WTC11 (cell line): ENCODE results near the gene TEX52. TPM values are rescaled to one million over a fixed set of nuclear protein-coding genes. Genes with fewer than 3 reads are reported as not detected.

Source experiments
- ATAC-seq: fragments of 200-7000 bp; cut with Tn5 transposase; 2 replicates; pipeline ENCODE4 v1.10.0; 2021; ENCODE audit warnings: mild to moderate bottlenecking, moderate library complexity
- CTCF ChIA-PET: fragments of 300-600 bp; sonication (Branson Sonifier 250); formaldehyde crosslinking; loops from one replicate; lab custom pipeline; 2021; ENCODE audit warnings: antibody characterized with exemption; lab: Charles Lee
- POLR2A ChIA-PET: fragments of 350-600 bp; sonication (Branson Sonifier 250); formaldehyde crosslinking; loops from one replicate; lab custom pipeline; 2021; ENCODE audit warnings: antibody characterized with exemption; lab: Charles Lee
- DNase-seq: peaks from one replicate; pipeline ENCODE4 v3.0.0; 2021; ENCODE audit warnings: low spot score
- H3K27ac Mint-ChIP-seq: 2 replicates; pipeline ENCODE4 v1.8.0; 2021; ENCODE audit warnings: mixed read lengths
- H3K27me3 Mint-ChIP-seq: 2 replicates; pipeline ENCODE4 v1.8.0; 2021; ENCODE audit warnings: low read depth, mild to moderate bottlenecking, moderate library complexity, mixed read lengths
- H3K36me3 Mint-ChIP-seq: 2 replicates; pipeline ENCODE4 v1.8.0; 2021; ENCODE audit warnings: mixed read lengths
- H3K4me1 Mint-ChIP-seq: 2 replicates; pipeline ENCODE4 v1.8.0; 2022; ENCODE audit warnings: mixed read lengths
- H3K4me3 Mint-ChIP-seq: 2 replicates; pipeline ENCODE4 v1.8.0; 2021; ENCODE audit warnings: mild to moderate bottlenecking, moderate library complexity, mixed read lengths
- H3K9me3 Mint-ChIP-seq: 2 replicates; pipeline ENCODE4 v1.8.0; 2021; ENCODE audit warnings: mixed read lengths
- ATF1 ChIP-seq: sonication (generic); formaldehyde crosslinking; IDR thresholded peaks from 2 replicates; pipeline ENCODE4 v1.8.1; 2023; ENCODE audit warnings: mild to moderate bottlenecking, moderate library complexity, missing genetic modification reagents
- ESRRA ChIP-seq: sonication (generic); formaldehyde crosslinking; IDR thresholded peaks from 2 replicates; pipeline ENCODE4 v1.8.1; 2022; ENCODE audit warnings: mild to moderate bottlenecking, missing genetic modification reagents, borderline replicate concordance
- NFE2L1 ChIP-seq: sonication (generic); formaldehyde crosslinking; IDR thresholded peaks from 2 replicates; pipeline ENCODE4 v1.8.1; 2023; ENCODE audit warnings: missing genetic modification reagents
- OVOL2 ChIP-seq: fragments of 250-450 bp; sonication (Bioruptor Pico); IDR thresholded peaks from 2 replicates; pipeline ENCODE4 v1.9.0; 2021; ENCODE audit warnings: mild to moderate bottlenecking, borderline replicate concordance
- RORB ChIP-seq: fragments of 250-450 bp; sonication (Bioruptor Pico); IDR thresholded peaks from 2 replicates; pipeline ENCODE4 v1.9.0; 2021; ENCODE audit warnings: mild to moderate bottlenecking
- SMAD3 ChIP-seq: sonication (generic); formaldehyde crosslinking; IDR thresholded peaks from 2 replicates; pipeline ENCODE4 v1.8.0; 2022; ENCODE audit warnings: missing genetic modification reagents, mild to moderate bottlenecking, borderline replicate concordance
- TP53 ChIP-seq: sonication (generic); formaldehyde crosslinking; IDR thresholded peaks from 2 replicates; pipeline ENCODE4 v1.8.1; 2023; ENCODE audit warnings: mild to moderate bottlenecking, missing genetic modification reagents
- ZBTB21 ChIP-seq: sonication (generic); formaldehyde crosslinking; IDR thresholded peaks from 2 replicates; pipeline ENCODE4 v1.8.1; 2023; ENCODE audit warnings: mild to moderate bottlenecking, missing genetic modification reagents, borderline replicate concordance
- ZNF121 ChIP-seq: sonication (generic); formaldehyde crosslinking; IDR thresholded peaks from 2 replicates; pipeline ENCODE4 v1.8.0; 2023; ENCODE audit warnings: missing genetic modification reagents
- ZNF219 ChIP-seq: sonication (generic); formaldehyde crosslinking; IDR thresholded peaks from 2 replicates; pipeline ENCODE4 v1.8.0; 2023; ENCODE audit warnings: missing genetic modification reagents, mild to moderate bottlenecking, borderline replicate concordance
- ZNF317 ChIP-seq: sonication (generic); formaldehyde crosslinking; IDR thresholded peaks from 2 replicates; pipeline ENCODE4 v1.8.1; 2023; ENCODE audit warnings: low read depth, mild to moderate bottlenecking, moderate library complexity, missing genetic modification reagents, borderline replicate concordance
- total RNA-seq: library from RNA; stranded (reverse); gene quantifications from 3 replicates; pipeline ENCODE4 v1.2.3, GENCODE V29; 2021
- TF ChIP-seq, protein P1 (sequence below): sonication (generic); formaldehyde crosslinking; IDR thresholded peaks from 2 replicates; pipeline ENCODE4 v1.8.1; 2023; ENCODE audit warnings: mild to moderate bottlenecking, missing genetic modification reagents
- TF ChIP-seq, protein P2 (sequence below): sonication (generic); formaldehyde crosslinking; conservative IDR thresholded peaks from 2 replicates; pipeline ENCODE4 v1.8.1; 2023; ENCODE audit warnings: mild to moderate bottlenecking, low read depth, missing genetic modification reagents, moderate library complexity
- TF ChIP-seq, protein P3 (sequence below): sonication (generic); formaldehyde crosslinking; IDR thresholded peaks from 2 replicates; pipeline ENCODE4 v1.8.1; 2022; ENCODE audit warnings: low read depth, mild to moderate bottlenecking, moderate library complexity, missing genetic modification reagents, borderline replicate concordance
- TF ChIP-seq, protein P4 (sequence below): fragments of 250-450 bp; sonication (Bioruptor Pico); IDR thresholded peaks from 2 replicates; pipeline ENCODE4 v1.8.0; 2021; ENCODE audit warnings: mild to moderate bottlenecking
- TF ChIP-seq, protein P5 (sequence below): sonication (generic); formaldehyde crosslinking; IDR thresholded peaks from 2 replicates; pipeline ENCODE4 v1.8.1; 2023; ENCODE audit warnings: mild to moderate bottlenecking, missing genetic modification reagents, moderate library complexity
- TF ChIP-seq, protein P6 (sequence below): sonication (generic); formaldehyde crosslinking; IDR thresholded peaks from 2 replicates; pipeline ENCODE4 v1.8.1; 2023; ENCODE audit warnings: mild to moderate bottlenecking, missing genetic modification reagents, moderate library complexity
- TF ChIP-seq, protein P7 (sequence below): fragments of 250-450 bp; sonication (Bioruptor Pico); IDR thresholded peaks from 2 replicates; pipeline ENCODE4 v2.1.2; 2022; ENCODE audit warnings: mild to moderate bottlenecking, moderate library complexity
- TF ChIP-seq, protein P8 (sequence below): fragments of 250-450 bp; sonication (Bioruptor Pico); IDR thresholded peaks from 2 replicates; pipeline ENCODE4 v1.9.0; 2021; ENCODE audit warnings: moderate library complexity, mild to moderate bottlenecking, inconsistent platforms, borderline replicate concordance

The TEX52 gene
- total RNA-seq, 1 experiment from 2014 or later, result not detected

DNA sequence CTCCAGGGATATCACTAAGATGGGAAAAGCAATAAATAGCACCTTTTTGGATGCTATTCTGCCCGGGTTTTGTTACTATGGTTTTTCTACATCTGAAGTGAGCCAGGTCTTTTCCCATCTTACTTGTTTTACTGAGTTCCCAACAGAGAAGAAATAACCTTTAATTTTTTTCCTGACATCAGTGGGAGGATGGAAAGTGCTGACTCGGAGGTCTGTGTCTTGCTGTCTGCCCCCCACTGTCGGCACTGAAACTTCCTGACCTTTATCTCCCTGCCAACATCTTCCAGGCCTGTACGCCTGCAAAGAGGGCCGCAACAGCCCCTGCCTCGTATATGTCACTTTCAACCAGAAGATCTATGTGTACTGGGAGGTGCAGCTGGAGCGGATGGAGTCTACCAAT is 33.4 kb downstream of the TEX52 start:
- CTCF ChIA-PET, result interaction anchor here (1.1 to 2.5 kb wide), 2 partner anchors 11 to 22 kb away, joined by 3 to 14 read pairs; partner anchors contain the start of gene NRIP2
- Mint-ChIP-seq H3K36me3 (peaks cover 66% of the 10 kb centered on the region), H3K4me1 (peaks cover 29% of the 10 kb centered on the region), H3K27ac (no peak overlapping the region), H3K9me3 (no peaks in the 10 kb centered on the region), H3K27me3 (no peaks in the 10 kb centered on the region), H3K4me3 (no peak overlapping the region)
- ATAC-seq (no peak), DNase-seq (no peak)
- POLR2A ChIA-PET, result no interaction called here
- TF ChIP-seq, protein P1, sequence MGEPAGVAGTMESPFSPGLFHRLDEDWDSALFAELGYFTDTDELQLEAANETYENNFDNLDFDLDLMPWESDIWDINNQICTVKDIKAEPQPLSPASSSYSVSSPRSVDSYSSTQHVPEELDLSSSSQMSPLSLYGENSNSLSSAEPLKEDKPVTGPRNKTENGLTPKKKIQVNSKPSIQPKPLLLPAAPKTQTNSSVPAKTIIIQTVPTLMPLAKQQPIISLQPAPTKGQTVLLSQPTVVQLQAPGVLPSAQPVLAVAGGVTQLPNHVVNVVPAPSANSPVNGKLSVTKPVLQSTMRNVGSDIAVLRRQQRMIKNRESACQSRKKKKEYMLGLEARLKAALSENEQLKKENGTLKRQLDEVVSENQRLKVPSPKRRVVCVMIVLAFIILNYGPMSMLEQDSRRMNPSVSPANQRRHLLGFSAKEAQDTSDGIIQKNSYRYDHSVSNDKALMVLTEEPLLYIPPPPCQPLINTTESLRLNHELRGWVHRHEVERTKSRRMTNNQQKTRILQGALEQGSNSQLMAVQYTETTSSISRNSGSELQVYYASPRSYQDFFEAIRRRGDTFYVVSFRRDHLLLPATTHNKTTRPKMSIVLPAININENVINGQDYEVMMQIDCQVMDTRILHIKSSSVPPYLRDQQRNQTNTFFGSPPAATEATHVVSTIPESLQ, result no peak
- TF ChIP-seq RORB, result no peak
- TF ChIP-seq ZBTB21 (CRISPR knock-in tag), result no peak
- TF ChIP-seq, protein P2, sequence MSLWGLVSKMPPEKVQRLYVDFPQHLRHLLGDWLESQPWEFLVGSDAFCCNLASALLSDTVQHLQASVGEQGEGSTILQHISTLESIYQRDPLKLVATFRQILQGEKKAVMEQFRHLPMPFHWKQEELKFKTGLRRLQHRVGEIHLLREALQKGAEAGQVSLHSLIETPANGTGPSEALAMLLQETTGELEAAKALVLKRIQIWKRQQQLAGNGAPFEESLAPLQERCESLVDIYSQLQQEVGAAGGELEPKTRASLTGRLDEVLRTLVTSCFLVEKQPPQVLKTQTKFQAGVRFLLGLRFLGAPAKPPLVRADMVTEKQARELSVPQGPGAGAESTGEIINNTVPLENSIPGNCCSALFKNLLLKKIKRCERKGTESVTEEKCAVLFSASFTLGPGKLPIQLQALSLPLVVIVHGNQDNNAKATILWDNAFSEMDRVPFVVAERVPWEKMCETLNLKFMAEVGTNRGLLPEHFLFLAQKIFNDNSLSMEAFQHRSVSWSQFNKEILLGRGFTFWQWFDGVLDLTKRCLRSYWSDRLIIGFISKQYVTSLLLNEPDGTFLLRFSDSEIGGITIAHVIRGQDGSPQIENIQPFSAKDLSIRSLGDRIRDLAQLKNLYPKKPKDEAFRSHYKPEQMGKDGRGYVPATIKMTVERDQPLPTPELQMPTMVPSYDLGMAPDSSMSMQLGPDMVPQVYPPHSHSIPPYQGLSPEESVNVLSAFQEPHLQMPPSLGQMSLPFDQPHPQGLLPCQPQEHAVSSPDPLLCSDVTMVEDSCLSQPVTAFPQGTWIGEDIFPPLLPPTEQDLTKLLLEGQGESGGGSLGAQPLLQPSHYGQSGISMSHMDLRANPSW (CRISPR knock-in tag), result no peak
- TF ChIP-seq, protein P3, sequence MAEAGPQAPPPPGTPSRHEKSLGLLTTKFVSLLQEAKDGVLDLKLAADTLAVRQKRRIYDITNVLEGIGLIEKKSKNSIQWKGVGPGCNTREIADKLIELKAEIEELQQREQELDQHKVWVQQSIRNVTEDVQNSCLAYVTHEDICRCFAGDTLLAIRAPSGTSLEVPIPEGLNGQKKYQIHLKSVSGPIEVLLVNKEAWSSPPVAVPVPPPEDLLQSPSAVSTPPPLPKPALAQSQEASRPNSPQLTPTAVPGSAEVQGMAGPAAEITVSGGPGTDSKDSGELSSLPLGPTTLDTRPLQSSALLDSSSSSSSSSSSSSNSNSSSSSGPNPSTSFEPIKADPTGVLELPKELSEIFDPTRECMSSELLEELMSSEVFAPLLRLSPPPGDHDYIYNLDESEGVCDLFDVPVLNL (CRISPR knock-in tag), result no peak
- no peak for TF ChIP-seq SMAD3 (CRISPR knock-in tag)
- no peak for TF ChIP-seq NFE2L1
- TF ChIP-seq, protein P4, sequence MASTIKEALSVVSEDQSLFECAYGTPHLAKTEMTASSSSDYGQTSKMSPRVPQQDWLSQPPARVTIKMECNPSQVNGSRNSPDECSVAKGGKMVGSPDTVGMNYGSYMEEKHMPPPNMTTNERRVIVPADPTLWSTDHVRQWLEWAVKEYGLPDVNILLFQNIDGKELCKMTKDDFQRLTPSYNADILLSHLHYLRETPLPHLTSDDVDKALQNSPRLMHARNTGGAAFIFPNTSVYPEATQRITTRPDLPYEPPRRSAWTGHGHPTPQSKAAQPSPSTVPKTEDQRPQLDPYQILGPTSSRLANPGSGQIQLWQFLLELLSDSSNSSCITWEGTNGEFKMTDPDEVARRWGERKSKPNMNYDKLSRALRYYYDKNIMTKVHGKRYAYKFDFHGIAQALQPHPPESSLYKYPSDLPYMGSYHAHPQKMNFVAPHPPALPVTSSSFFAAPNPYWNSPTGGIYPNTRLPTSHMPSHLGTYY, result no peak
- TF ChIP-seq ZNF219, result no peak

DNA sequence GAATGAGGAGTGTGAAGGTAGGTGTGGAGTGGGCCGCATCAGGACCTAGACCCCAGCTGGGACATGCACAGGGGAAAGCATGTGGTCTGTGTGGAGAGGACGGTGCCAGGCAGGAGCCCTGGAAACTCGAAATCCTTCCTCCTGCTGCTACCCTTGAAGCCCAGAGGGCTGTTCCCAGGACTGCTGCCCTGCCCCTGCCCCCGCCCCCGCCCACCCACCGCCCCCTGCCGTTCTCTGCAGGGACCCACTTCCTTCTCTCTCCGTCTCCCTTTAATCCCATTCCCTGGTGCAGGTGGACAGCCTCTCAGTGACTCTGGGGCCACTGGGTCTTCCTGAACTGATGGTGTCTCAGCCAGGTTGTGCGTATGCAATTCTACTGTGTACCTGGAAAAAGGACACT is 36.4 kb downstream of the TEX52 start:
- Mint-ChIP-seq H3K27me3 (no peaks in the 10 kb centered on the region), H3K9me3 (no peaks in the 10 kb centered on the region), H3K27ac (no peak overlapping the region), H3K4me3 (no peak overlapping the region), H3K4me1 (peaks cover 26% of the 10 kb centered on the region), H3K36me3 (peaks cover 61% of the 10 kb centered on the region)
- TF ChIP-seq ATF1, result no peak
- TF ChIP-seq, protein P4, result no peak
- no peak for TF ChIP-seq TP53 (CRISPR knock-in tag)
- no peak for TF ChIP-seq ZNF317 (CRISPR knock-in tag)
- no peak for TF ChIP-seq ESRRA
- TF ChIP-seq, protein P5, sequence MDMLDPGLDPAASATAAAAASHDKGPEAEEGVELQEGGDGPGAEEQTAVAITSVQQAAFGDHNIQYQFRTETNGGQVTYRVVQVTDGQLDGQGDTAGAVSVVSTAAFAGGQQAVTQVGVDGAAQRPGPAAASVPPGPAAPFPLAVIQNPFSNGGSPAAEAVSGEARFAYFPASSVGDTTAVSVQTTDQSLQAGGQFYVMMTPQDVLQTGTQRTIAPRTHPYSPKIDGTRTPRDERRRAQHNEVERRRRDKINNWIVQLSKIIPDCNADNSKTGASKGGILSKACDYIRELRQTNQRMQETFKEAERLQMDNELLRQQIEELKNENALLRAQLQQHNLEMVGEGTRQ (CRISPR knock-in tag), result no peak
- TF ChIP-seq, protein P6, sequence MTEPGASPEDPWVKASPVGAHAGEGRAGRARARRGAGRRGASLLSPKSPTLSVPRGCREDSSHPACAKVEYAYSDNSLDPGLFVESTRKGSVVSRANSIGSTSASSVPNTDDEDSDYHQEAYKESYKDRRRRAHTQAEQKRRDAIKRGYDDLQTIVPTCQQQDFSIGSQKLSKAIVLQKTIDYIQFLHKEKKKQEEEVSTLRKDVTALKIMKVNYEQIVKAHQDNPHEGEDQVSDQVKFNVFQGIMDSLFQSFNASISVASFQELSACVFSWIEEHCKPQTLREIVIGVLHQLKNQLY, result no peak
- no peak for TF ChIP-seq OVOL2 (CRISPR knock-in tag)
- no peak for TF ChIP-seq ZNF121
- TF ChIP-seq, protein P3 (CRISPR knock-in tag), result no peak
- TF ChIP-seq, protein P7, sequence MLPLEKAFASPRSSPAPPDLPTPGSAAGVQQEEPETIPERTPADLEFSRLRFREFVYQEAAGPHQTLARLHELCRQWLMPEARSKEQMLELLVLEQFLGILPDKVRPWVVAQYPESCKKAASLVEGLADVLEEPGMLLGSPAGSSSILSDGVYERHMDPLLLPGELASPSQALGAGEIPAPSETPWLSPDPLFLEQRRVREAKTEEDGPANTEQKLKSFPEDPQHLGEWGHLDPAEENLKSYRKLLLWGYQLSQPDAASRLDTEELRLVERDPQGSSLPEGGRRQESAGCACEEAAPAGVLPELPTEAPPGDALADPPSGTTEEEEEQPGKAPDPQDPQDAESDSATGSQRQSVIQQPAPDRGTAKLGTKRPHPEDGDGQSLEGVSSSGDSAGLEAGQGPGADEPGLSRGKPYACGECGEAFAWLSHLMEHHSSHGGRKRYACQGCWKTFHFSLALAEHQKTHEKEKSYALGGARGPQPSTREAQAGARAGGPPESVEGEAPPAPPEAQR, result no peak
- TF ChIP-seq, protein P8, sequence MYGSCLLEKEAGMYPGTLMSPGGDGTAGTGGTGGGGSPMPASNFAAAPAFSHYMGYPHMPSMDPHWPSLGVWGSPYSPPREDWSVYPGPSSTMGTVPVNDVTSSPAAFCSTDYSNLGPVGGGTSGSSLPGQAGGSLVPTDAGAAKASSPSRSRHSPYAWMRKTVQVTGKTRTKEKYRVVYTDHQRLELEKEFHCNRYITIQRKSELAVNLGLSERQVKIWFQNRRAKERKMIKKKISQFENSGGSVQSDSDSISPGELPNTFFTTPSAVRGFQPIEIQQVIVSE, result no peak
- POLR2A ChIA-PET, result no interaction called here
- no peak for DNase-seq
- no peak; the same call in 1 of the 2 replicates for ATAC-seq
- CTCF ChIA-PET, result interaction anchor here (1.1 to 2.0 kb wide), 3 partner anchors 25 to 124 kb away, joined by 4 to 7 read pairs (median 6); no protein-coding TSS in a partner anchor
